IMR-90 (cell line): ENCODE measurements around the gene SNX14. TPM values are rescaled to one million over a fixed set of nuclear protein-coding genes. Genes with fewer than 3 reads are reported as not detected.

ENCODE experiments used
- ATAC-seq: fragments of 200-7000 bp; cut with Tn5 transposase; 2 replicates; pipeline ENCODE4 v1.9.1; 2020; ENCODE audit warnings: low read depth, mild to moderate bottlenecking, moderate library complexity
- BruUV-seq: library from RNA; stranded (reverse); fragments of 400-500 nt; replicated peaks from 2 replicates; lab custom pipeline; 2021; lab: Mats Ljungman, UMichigan
- CTCF ChIA-PET: fragments of 300-600 bp; formaldehyde crosslinking; extraction: SDS; loops from one replicate; lab custom pipeline; 2021; ENCODE audit warnings: antibody characterized with exemption; lab: Yijun Ruan, JAX
- POLR2A ChIA-PET: fragments of 300-600 bp; sonication (Branson Sonifier 250); formaldehyde crosslinking; loops from one replicate; lab custom pipeline; 2022; ENCODE audit warnings: antibody characterized with exemption; ENCODE audit not compliant: unreplicated experiment; lab: Charles Lee
- DNase-seq: peaks from one replicate; pipeline ENCODE4 v3.0.0; 2013
- H2AFZ ChIP-seq: replicated peaks from 2 replicates; pipeline ENCODE3; 2013; ENCODE audit warnings: low read length, mild to moderate bottlenecking; ENCODE audit not compliant: poor library complexity
- H2AK5ac ChIP-seq: 2 replicates; pipeline ENCODE4 v1.6.1; 2013; ENCODE audit warnings: low read depth, low read length, inconsistent platforms
- H2AK9ac ChIP-seq: replicated peaks from 2 replicates; pipeline ENCODE3; 2013; ENCODE audit warnings: mild to moderate bottlenecking, low read depth, low read length, moderate library complexity; ENCODE audit not compliant: poor library complexity
- H2BK120ac ChIP-seq: 2 replicates; pipeline ENCODE4 v1.6.1; 2013; ENCODE audit warnings: low read depth, low read length, inconsistent platforms
- H2BK15ac ChIP-seq: 3 replicates; pipeline ENCODE4 v1.6.1; 2013; ENCODE audit warnings: low read depth, low read length, inconsistent platforms
- H2BK20ac ChIP-seq: 2 replicates; pipeline ENCODE4 v1.6.1; 2013; ENCODE audit warnings: low read depth, mild to moderate bottlenecking, inconsistent platforms, low read length, moderate library complexity
- H2BK5ac ChIP-seq: 2 replicates; pipeline ENCODE4 v1.6.1; 2013; ENCODE audit warnings: mild to moderate bottlenecking, low read depth, low read length, inconsistent platforms; ENCODE audit not compliant: poor library complexity, severe bottlenecking
- H3K14ac ChIP-seq: replicated peaks from 2 replicates; pipeline ENCODE4 v1.6.1; 2013; ENCODE audit warnings: low read depth, low read length, inconsistent platforms
- H3K18ac ChIP-seq: 2 replicates; pipeline ENCODE4 v1.6.1; 2013; ENCODE audit warnings: low read depth, low read length, control low read depth
- H3K23ac ChIP-seq: 2 replicates; pipeline ENCODE4 v1.6.1; 2013; ENCODE audit warnings: low read depth, low read length, inconsistent platforms
- H3K27ac ChIP-seq: 2 replicates; pipeline ENCODE4 v1.5.1; 2013; ENCODE audit warnings: mild to moderate bottlenecking, control low read depth, low read length; ENCODE audit not compliant: insufficient read depth
- H3K27me3 ChIP-seq: 2 replicates; pipeline ENCODE4 v1.6.1; 2013; ENCODE audit warnings: low read length; ENCODE audit not compliant: control insufficient read depth, insufficient read depth
- H3K36me3 ChIP-seq: 2 replicates; pipeline ENCODE4 v1.6.1; 2013; ENCODE audit warnings: low read length, mixed read lengths; ENCODE audit not compliant: control insufficient read depth, insufficient read depth
- H3K4ac ChIP-seq: 2 replicates; pipeline ENCODE4 v1.6.1; 2013; ENCODE audit warnings: low read depth, low read length, inconsistent platforms
- H3K4me1 ChIP-seq: 2 replicates; pipeline ENCODE4 v1.6.1; 2013; ENCODE audit warnings: low read length, mixed read lengths; ENCODE audit not compliant: control insufficient read depth, insufficient read depth
- H3K4me2 ChIP-seq: 2 replicates; pipeline ENCODE4 v1.6.1; 2013; ENCODE audit warnings: low read depth, mild to moderate bottlenecking, control low read depth, low read length, moderate library complexity
- H3K4me3 ChIP-seq: 2 replicates; pipeline ENCODE4 v1.5.1; 2013; ENCODE audit warnings: low read depth, mild to moderate bottlenecking, control low read depth, low read length, moderate library complexity; ENCODE audit not compliant: insufficient read depth
- H3K56ac ChIP-seq: 2 replicates; pipeline ENCODE4 v1.6.1; 2013; ENCODE audit warnings: low read length, inconsistent platforms; ENCODE audit not compliant: insufficient read depth; ENCODE audit errors: extremely low read depth
- H3K79me1 ChIP-seq, 2 experiments: 2 replicates each; pipeline ENCODE4 v1.6.1; 2013; ENCODE audit warnings: low read length in 2 of 2, inconsistent platforms in 1 of 2, low read depth in 1 of 2
- H3K9ac ChIP-seq: 2 replicates; pipeline ENCODE4 v1.6.1; 2013; ENCODE audit warnings: low read depth, low read length, control low read depth
- H3K9me1 ChIP-seq: 2 replicates; pipeline ENCODE4 v1.6.1; 2013; ENCODE audit warnings: low read length, inconsistent platforms; ENCODE audit not compliant: insufficient read depth
- H3K9me3 ChIP-seq: 2 replicates; pipeline ENCODE4 v1.6.1; 2013; ENCODE audit warnings: low read length; ENCODE audit not compliant: control insufficient read depth, insufficient read depth
- H4K20me1 ChIP-seq: 2 replicates; pipeline ENCODE4 v1.6.1; 2013; ENCODE audit warnings: low read length, inconsistent platforms; ENCODE audit not compliant: insufficient read depth
- H4K5ac ChIP-seq: 2 replicates; pipeline ENCODE4 v1.6.1; 2013; ENCODE audit warnings: mild to moderate bottlenecking, low read depth, low read length, control low read depth
- H4K8ac ChIP-seq, 2 experiments: 2 replicates each; pipeline ENCODE4 v1.6.1; 2013; ENCODE audit warnings: low read depth in 2 of 2, low read length in 2 of 2, control low read depth in 1 of 2, inconsistent platforms in 1 of 2
- H4K91ac ChIP-seq: 2 replicates; pipeline ENCODE4 v1.6.1; 2013; ENCODE audit warnings: low read depth, low read length, inconsistent platforms; ENCODE audit not compliant: insufficient read depth
- BHLHE40 ChIP-seq: fragments of 150-350 bp; IDR thresholded peaks from 2 replicates; pipeline ENCODE4 v1.6.1; 2016; ENCODE audit warnings: mild to moderate bottlenecking, low read depth, low read length
- CEBPB ChIP-seq: IDR thresholded peaks from 2 replicates; pipeline ENCODE4 v1.6.1; 2012; ENCODE audit warnings: low read depth, low read length, improper control_type of control experiment
- CHD1 ChIP-seq: IDR thresholded peaks from 2 replicates; pipeline ENCODE4 v1.6.1; 2012; ENCODE audit warnings: low read depth, low read length, improper control_type of control experiment
- FOS ChIP-seq: fragments of 150-350 bp; IDR thresholded peaks from 2 replicates; pipeline ENCODE4 v1.6.1; 2016; ENCODE audit warnings: low read depth, low read length
- MAFK ChIP-seq: IDR thresholded peaks from 2 replicates; pipeline ENCODE4 v1.6.1; 2012; ENCODE audit warnings: low read depth, low read length, improper control_type of control experiment
- MAZ ChIP-seq: IDR thresholded peaks from 2 replicates; pipeline ENCODE4 v1.6.1; 2012; ENCODE audit warnings: low read depth, mild to moderate bottlenecking, low read length, improper control_type of control experiment, moderate library complexity, borderline replicate concordance
- NFE2L2 ChIP-seq: fragments of 150-350 bp; IDR thresholded peaks from 2 replicates; pipeline ENCODE4 v1.6.1; 2016; ENCODE audit warnings: low read depth, mild to moderate bottlenecking, low read length
- WGBS, 2 experiments: methylation state at CpG; one replicate each; pipeline versions ENCODE4 v1.1.5 to v1.1.7; 2013; ENCODE audit warnings: missing lambda C conversion rate in 2 of 2; ENCODE audit not compliant: insufficient read length in 1 of 2; ENCODE audit errors: extremely low coverage in 2 of 2; 5-methylcytosine and 5-hydroxymethylcytosine counted together
- dilution Hi-C: fragments of 300-500 bp; cut with HindIII; formaldehyde crosslinking; loops from one replicate; pipeline ENCODE4 v1.14.3; 2018; ENCODE audit warnings: low sequenced_read_pairs; ENCODE audit not compliant: unreplicated experiment
- in situ Hi-C: fragments of 300-500 bp; cut with MboI; formaldehyde crosslinking; loops from 3 replicates; pipeline ENCODE4 v1.14.3; 2019; ENCODE audit warnings: low sequenced_read_pairs, inconsistent platforms, mixed read lengths
- intact Hi-C: fragments of 100-400 bp; cut with micrococcal nuclease; formaldehyde crosslinking; loops from 2 replicates; pipeline ENCODE4 v1.10.0; 2022
- polyA plus RNA-seq, 3 experiments: library from polyadenylated mRNA; depleted of rRNA; stranded (reverse); fragments of >200 nt; gene quantifications; 2 replicates each; pipeline ENCODE4 v1.2.3, GENCODE V29; 2012; ENCODE audit warnings: low replicate concordance in 1 of 3
- total RNA-seq: library from RNA; depleted of rRNA; stranded (reverse); fragments of >200 nt; gene quantifications from 2 replicates; pipeline ENCODE4 v1.2.3, GENCODE V29; 2012
- TF ChIP-seq, protein P1 (sequence below): fragments of 150-350 bp; IDR thresholded peaks from 2 replicates; pipeline ENCODE4 v1.6.1; 2016; ENCODE audit warnings: low read depth, mild to moderate bottlenecking, low read length, moderate library complexity, borderline replicate concordance
- TF ChIP-seq, protein P2 (sequence below): conservative IDR thresholded peaks from 2 replicates; pipeline ENCODE4 v1.5.1; 2012; ENCODE audit warnings: mild to moderate bottlenecking, low read depth, low read length, improper control_type of control experiment

The SNX14 gene
- total and polyA plus RNA-seq, 2 of the 4 experiments (the other 2 are of a cell fraction), result 39.9 to 61.8 TPM

DNA sequence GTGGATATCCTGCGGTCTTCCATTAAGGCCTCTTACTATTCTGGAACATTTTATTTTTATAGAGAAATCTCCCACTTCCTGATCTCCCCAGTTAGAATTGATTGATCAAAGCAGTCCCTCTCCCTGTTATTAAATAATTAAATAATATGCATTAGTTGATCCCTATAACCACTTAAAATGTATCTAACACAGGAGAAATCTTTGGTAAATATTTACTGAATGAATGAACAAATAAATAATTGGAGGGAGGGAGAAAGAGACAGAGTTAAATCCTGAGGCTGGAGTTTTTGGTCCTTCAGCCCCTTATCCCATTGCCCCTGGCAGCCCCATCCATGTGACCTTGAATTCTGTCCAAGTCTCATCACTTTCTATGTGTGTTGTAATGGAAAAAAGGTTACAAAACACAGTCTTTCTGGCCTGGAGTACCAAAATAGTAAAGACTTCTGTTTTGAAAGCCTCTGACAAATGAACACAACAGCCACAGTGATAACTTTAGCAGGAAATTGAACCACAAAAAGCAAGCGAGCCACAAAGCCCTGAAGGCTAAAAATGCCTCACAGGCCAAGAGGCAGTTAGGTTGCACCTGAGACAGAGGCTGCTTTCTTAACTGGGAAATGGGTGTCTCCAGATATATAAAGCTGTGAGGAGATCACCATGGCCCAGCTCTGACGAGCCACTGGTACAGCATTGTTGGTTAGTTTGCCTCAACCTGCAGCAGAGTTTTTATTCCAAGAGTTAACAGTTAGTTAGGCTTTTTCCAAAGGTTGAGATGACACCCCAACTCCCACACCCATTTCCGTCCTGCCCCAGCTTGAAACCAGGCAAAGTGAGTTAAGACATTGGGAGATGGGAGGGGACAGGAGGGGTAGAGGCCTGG lies 132.5 kb downstream of the SNX14 start:
- H3K56ac ChIP-seq, result no peak overlapping the region
- peak overlapping the region; percentile 15; the same call in 1 of the 2 replicates for H2BK20ac ChIP-seq
- BruUV-seq, result no TSS peak
- peak overlapping the region; percentile 11; the same call in 1 of the 2 replicates for H4K5ac ChIP-seq
- H3K9ac ChIP-seq, result no peak overlapping the region; the same call in 1 of the 2 replicates
- no peak overlapping the region for H3K4me2 ChIP-seq
- in situ Hi-C loops (no loop called here), dilution Hi-C loops (no loop called here), intact Hi-C loops (no loop called here)
- peak overlapping the region; percentile 46 for H4K91ac ChIP-seq
- peak overlapping the region; percentile 79; the same call in 2 of the 3 replicates for H2BK15ac ChIP-seq
- H2AK9ac ChIP-seq, result no peak overlapping the region
- peaks cover 51% of the 10 kb centered on the region for H3K4me1 ChIP-seq
- WGBS, 2 experiments, result 60% methylated on average over 1 of the region's 4 CpGs; no CpG with 5 or more reads in 1 of the 2 experiments
- H4K8ac ChIP-seq, result peak overlapping the region; percentile 41 to 60; a peak in 2 of 4 replicates
- no peak overlapping the region for H3K4me3 ChIP-seq
- no peak for ATAC-seq
- H3K14ac ChIP-seq, result peak overlapping the region; percentile 53
- H3K18ac ChIP-seq, result peak overlapping the region; percentile 59; the same call in 1 of the 2 replicates
- peaks cover 48% of the 10 kb centered on the region for H3K9me1 ChIP-seq
- peaks cover 43 to 68% of the 10 kb centered on the region in 2 experiments for H3K79me1 ChIP-seq
- POLR2A ChIA-PET, result interaction anchor here (0.7 kb wide), 1 partner anchor 11 kb away, joined by 3 read pairs; the partner anchor contains the start of gene NT5E
- no peak for TF ChIP-seq CEBPB
- TF ChIP-seq NFE2L2, result no peak
- TF ChIP-seq FOS, result no peak
- TF ChIP-seq, protein P1, sequence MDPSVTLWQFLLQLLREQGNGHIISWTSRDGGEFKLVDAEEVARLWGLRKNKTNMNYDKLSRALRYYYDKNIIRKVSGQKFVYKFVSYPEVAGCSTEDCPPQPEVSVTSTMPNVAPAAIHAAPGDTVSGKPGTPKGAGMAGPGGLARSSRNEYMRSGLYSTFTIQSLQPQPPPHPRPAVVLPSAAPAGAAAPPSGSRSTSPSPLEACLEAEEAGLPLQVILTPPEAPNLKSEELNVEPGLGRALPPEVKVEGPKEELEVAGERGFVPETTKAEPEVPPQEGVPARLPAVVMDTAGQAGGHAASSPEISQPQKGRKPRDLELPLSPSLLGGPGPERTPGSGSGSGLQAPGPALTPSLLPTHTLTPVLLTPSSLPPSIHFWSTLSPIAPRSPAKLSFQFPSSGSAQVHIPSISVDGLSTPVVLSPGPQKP, result no peak
- TF ChIP-seq, protein P2, sequence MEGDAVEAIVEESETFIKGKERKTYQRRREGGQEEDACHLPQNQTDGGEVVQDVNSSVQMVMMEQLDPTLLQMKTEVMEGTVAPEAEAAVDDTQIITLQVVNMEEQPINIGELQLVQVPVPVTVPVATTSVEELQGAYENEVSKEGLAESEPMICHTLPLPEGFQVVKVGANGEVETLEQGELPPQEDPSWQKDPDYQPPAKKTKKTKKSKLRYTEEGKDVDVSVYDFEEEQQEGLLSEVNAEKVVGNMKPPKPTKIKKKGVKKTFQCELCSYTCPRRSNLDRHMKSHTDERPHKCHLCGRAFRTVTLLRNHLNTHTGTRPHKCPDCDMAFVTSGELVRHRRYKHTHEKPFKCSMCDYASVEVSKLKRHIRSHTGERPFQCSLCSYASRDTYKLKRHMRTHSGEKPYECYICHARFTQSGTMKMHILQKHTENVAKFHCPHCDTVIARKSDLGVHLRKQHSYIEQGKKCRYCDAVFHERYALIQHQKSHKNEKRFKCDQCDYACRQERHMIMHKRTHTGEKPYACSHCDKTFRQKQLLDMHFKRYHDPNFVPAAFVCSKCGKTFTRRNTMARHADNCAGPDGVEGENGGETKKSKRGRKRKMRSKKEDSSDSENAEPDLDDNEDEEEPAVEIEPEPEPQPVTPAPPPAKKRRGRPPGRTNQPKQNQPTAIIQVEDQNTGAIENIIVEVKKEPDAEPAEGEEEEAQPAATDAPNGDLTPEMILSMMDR, result no peak
- TF ChIP-seq MAFK, result no peak
- no peak for TF ChIP-seq CHD1
- TF ChIP-seq MAZ, result no peak
- TF ChIP-seq BHLHE40, result no peak
- H3K4ac ChIP-seq, result peak overlapping the region; percentile 84
- peaks cover 34% of the 10 kb centered on the region for H4K20me1 ChIP-seq
- peak overlapping the region; percentile 69; the same call in 1 of the 2 replicates for H2BK120ac ChIP-seq
- H3K27ac ChIP-seq, result peak overlapping the region; percentile 10; the same call in 1 of the 2 replicates
- CTCF ChIA-PET, result interaction anchor here (2.0 kb wide), 1 partner anchor 22 kb away, joined by 6 read pairs; no protein-coding TSS in a partner anchor
- no peak for DNase-seq
- H3K36me3 ChIP-seq, result peaks cover 5% of the 10 kb centered on the region; the same call in 1 of the 2 replicates
- H2AFZ ChIP-seq, result no peak overlapping the region
- H3K27me3 ChIP-seq, result no peaks in the 10 kb centered on the region
- peak overlapping the region; percentile 90 for H2BK5ac ChIP-seq
- peak overlapping the region; percentile 66; the same call in 1 of the 2 replicates for H3K23ac ChIP-seq
- H2AK5ac ChIP-seq, result peak overlapping the region; percentile 94
- no peaks in the 10 kb centered on the region for H3K9me3 ChIP-seq
